ENCODE data around the gene ADH7.

The ADH7 gene

GRCh38 chr4:99436976-99437722 lies 2.0 kb upstream of the ADH7 start:
- H4K20me1 ChIP-seq (ENCODE audit: insufficient read depth, low read length), result no peaks in the 10 kb centered on the region
- H2AFZ ChIP-seq (ENCODE audit: low read length), result no peak overlapping the region
- no peak overlapping the region for H3K4me2 ChIP-seq (ENCODE audit: low read length)
- TF ChIP-seq EZH2 (IDR thresholded peaks at IDR 0.05; ENCODE audit: borderline replicate concordance, low read length) (no peak), CTCF (IDR thresholded peaks at IDR 0.05; ENCODE audit: low read length) (no peak)
- H3F3A ChIP-seq (ENCODE audit: insufficient read depth, low read length), result no peaks in the 10 kb centered on the region
- no peaks in the 10 kb centered on the region for H3K27me3 ChIP-seq (ENCODE audit: insufficient read depth, low read length)
- H3K36me3 ChIP-seq (ENCODE audit: insufficient read depth, low read length), result no peaks in the 10 kb centered on the region
- no peak overlapping the region for H3K9ac ChIP-seq (ENCODE audit: low read length)
- no peaks in the 10 kb centered on the region for H3K79me2 ChIP-seq (ENCODE audit: insufficient read depth, low read length)
- no peak overlapping the region for H3K4me3 ChIP-seq (ENCODE audit: low read depth, low read length, poor library complexity, severe bottlenecking)
- no peaks in the 10 kb centered on the region for H3K9me3 ChIP-seq (ENCODE audit: low read length)
- no peaks in the 10 kb centered on the region for H3K4me1 ChIP-seq (ENCODE audit: insufficient read depth, low read length, severe bottlenecking)
- H3K27ac ChIP-seq (ENCODE audit: low read depth, low read length, poor library complexity, severe bottlenecking), result no peak overlapping the region
- H3K9me2 ChIP-seq (ENCODE audit: low read depth, low read length), result no peaks in the 10 kb centered on the region

DNA sequence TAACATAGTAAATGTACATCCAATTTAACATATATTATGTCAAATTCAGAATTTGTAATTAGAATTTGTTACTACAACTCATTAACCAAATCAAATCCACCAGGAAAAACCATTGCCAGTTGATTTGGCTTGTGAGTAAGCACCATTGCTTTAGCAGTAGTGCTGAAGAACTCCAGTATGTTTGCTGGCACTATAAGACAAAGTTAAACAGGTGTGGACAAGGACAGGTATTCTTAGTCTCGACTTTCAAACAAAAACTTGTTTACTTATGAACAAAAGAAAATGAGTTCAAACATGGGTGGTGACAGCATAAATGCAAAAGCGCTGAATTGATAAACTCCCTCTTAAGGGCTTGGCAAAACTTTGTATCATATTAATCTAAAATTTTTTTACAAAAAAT lies 1.3 kb upstream of the ADH7 start:
- no peaks in the 10 kb centered on the region for H3K9me3 ChIP-seq (ENCODE audit: low read length)
- H2AFZ ChIP-seq (ENCODE audit: low read length), result no peak overlapping the region
- H3K27me3 ChIP-seq (ENCODE audit: insufficient read depth, low read length), result no peaks in the 10 kb centered on the region
- no peak overlapping the region for H3K4me2 ChIP-seq (ENCODE audit: low read length)
- H3K4me3 ChIP-seq (ENCODE audit: low read depth, low read length, poor library complexity, severe bottlenecking), result no peak overlapping the region
- no peaks in the 10 kb centered on the region for H4K20me1 ChIP-seq (ENCODE audit: insufficient read depth, low read length)
- H3F3A ChIP-seq (ENCODE audit: insufficient read depth, low read length), result no peaks in the 10 kb centered on the region
- no peaks in the 10 kb centered on the region for H3K4me1 ChIP-seq (ENCODE audit: insufficient read depth, low read length, severe bottlenecking)
- H3K9ac ChIP-seq (ENCODE audit: low read length), result no peak overlapping the region
- H3K9me2 ChIP-seq (ENCODE audit: low read depth, low read length), result no peaks in the 10 kb centered on the region
- no peaks in the 10 kb centered on the region for H3K79me2 ChIP-seq (ENCODE audit: insufficient read depth, low read length)
- no peak overlapping the region for H3K27ac ChIP-seq (ENCODE audit: low read depth, low read length, poor library complexity, severe bottlenecking)
- no peaks in the 10 kb centered on the region for H3K36me3 ChIP-seq (ENCODE audit: insufficient read depth, low read length)
- TF ChIP-seq CTCF (IDR thresholded peaks at IDR 0.05; ENCODE audit: low read length) (no peak), EZH2 (IDR thresholded peaks at IDR 0.05; ENCODE audit: borderline replicate concordance, low read length) (no peak)

DNA sequence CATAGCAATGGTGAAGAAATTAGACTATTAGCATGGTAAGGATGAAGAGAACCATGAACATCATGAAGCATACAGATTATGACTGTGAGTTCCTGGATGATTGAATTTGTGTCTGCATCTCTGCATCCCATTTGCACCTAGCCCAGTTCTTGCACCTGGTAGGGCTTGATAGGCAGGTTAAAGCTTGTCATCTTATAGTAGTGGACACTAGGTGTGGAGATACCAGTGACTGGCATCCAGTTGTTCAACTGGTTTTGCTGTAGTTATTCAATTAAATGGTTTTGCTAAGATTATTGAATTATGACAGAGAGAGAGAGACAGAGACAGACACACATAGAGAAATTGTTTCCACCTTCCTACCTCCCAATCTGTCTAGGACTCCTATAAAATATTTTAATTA lies 5.0 kb downstream of the ADH7 start:
- no peak for TF ChIP-seq CTCF (IDR thresholded peaks at IDR 0.05; ENCODE audit: low read length)
- TF ChIP-seq EZH2 (IDR thresholded peaks at IDR 0.05; ENCODE audit: borderline replicate concordance, low read length), result no peak
- Histone ChIP-seq H3K79me2 (ENCODE audit: insufficient read depth, low read length) (no peaks in the 10 kb centered on the region), H3K27me3 (ENCODE audit: insufficient read depth, low read length) (no peaks in the 10 kb centered on the region), H3K27ac (ENCODE audit: low read depth, low read length, poor library complexity, severe bottlenecking) (no peak overlapping the region), H3K9me2 (ENCODE audit: low read depth, low read length) (no peaks in the 10 kb centered on the region), H4K20me1 (ENCODE audit: insufficient read depth, low read length) (no peaks in the 10 kb centered on the region), H2AFZ (ENCODE audit: low read length) (no peak overlapping the region), H3K9me3 (ENCODE audit: low read length) (no peaks in the 10 kb centered on the region), H3K4me2 (ENCODE audit: low read length) (no peak overlapping the region), H3F3A (ENCODE audit: insufficient read depth, low read length) (no peaks in the 10 kb centered on the region), H3K4me1 (ENCODE audit: insufficient read depth, low read length, severe bottlenecking) (no peaks in the 10 kb centered on the region), H3K36me3 (ENCODE audit: insufficient read depth, low read length) (no peaks in the 10 kb centered on the region), H3K9ac (ENCODE audit: low read length) (no peak overlapping the region), H3K4me3 (ENCODE audit: low read depth, low read length, poor library complexity, severe bottlenecking) (no peak overlapping the region)
